Activated CD8-positive, alpha-beta memory T cell treated with anti-CD3 and anti-CD28 coated beads for 1 hour (primary cell): Measurements from ENCODE around the gene MRPL17.
A peak's percentile ranks its signal among the peaks of the same experiment; 100 is the strongest.

Experiments
- DNase-seq, 2 donors: peaks; one replicate each; pipeline ENCODE4 v3.0.0-alpha.2; 2020; ENCODE audit warnings: low read depth in 1 of 2; ENCODE audit errors: extremely low read depth in 1 of 2

MRPL17 gene

DNA sequence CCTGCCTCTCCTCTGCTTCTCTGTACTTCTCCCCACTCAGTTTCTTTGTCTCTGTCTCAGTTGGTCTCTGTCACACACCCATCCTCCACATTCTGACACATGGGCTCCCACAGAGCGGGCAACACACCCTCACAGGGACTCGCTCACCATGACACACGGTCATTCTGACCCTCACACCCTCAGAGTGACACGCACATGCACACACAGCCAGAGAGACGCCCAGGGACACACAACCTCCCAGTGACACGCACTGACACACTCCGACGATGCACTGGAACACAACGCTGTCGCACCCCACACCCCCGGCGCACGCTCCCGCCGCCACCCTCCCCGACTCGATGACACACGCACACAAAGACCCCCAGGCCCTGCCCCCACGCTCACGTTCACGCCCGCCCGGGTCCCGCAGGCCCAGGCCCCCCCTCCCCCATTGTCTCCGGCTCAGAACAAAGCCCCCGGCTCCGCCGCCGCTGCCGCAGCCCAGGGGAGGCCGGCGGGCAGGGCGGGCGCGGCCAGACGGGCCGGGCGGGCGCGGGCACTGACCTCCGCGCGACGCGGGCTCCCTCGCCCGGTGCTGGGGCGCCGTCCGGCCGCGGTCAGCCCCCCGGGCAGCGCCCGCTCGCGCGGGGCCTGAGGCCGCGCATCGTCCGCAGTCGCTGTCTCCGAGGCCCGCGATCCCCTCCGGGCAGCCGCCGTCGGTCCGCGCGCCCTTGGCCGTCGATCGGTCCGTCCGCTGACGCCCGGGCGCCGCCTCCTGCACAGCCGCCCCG lies 27.9 kb downstream of the MRPL17 start:
- peak in 1 of 2 donors; percentile 14 for DNase-seq

DNA sequence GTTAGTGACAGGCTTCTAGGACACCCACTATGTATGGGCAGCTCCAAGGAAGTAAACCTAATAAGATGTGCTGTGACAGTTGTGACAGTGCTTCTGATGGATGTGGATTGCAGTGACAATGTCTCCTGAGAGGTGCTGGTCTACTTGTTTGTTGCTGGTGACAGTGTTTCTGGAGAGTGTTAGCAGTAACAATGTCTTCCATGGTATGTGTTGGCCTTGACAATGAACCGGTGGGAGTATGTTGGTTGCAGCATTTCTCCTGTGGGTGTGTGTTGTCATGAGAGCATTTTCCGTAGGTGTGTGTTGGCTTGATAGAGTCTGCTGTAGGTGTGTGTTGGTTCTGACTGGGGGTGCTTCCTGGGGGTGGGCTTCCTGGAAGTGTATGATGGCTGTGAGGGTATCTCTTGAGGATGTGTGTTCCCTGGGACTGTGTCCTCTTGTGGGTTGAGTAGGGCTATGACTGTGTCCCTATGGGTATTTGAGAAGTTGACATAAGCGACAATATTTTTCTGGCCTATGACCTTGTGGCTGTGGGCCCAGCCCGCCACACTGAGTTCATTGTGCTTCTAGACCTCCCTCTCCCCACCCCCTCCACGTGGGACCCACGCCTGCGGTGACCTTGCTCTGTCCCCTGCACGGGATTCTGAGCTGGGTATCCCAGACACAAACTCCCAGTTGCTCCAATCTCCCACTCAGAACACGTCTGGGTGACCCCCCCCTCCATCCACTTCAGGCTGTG lies 28.7 kb downstream of the MRPL17 start:
- no peak for DNase-seq

GRCh38 chr11:6653656-6654055 lies 29.5 kb downstream of the MRPL17 start:
- no peak for DNase-seq

DNA sequence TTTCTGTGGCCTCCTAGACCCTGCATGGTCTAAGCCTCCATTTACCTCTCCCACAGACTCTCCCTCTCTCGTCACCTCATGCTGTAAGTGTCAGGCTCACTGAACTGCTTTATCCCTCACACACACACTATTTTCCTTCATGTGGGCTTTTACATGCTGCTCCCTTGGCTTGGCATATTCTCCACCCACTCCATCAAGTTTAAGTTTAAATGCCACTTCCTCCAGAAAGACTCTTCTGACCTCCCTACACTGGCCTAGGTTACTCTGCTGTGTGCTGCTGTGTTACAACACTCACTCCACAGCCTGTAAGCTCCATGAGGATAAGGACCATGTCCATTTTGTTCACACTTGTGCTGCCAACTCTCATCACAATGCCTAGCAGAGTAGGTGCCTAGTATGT lies 30.0 kb downstream of the MRPL17 start:
- DNase-seq = no peak

DNA sequence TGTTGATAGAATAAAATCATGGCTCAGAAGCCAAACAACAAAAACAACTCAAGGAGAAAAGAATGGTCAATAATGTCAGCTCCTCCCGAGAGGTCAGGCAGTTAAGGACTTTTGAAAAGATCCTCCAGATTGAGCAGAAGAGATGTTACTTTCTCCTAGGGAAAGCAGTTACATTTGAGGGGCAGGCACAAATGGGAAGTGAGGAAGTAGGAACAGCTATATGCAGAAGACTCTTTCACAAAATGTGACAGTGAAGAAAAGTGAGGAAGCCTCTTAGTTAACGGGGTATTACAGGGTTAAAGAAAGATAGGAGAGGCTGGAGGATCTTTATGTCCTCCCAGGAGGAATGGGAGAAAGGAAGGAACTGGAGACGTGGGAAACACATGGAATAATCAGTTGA lies 31.0 kb downstream of the MRPL17 start:
- DNase-seq = no peak

- DNase-seq = no peak
Measured at GRCh38 chr11:6650980-6651379, 32.2 kb downstream of the MRPL17 start.

DNA sequence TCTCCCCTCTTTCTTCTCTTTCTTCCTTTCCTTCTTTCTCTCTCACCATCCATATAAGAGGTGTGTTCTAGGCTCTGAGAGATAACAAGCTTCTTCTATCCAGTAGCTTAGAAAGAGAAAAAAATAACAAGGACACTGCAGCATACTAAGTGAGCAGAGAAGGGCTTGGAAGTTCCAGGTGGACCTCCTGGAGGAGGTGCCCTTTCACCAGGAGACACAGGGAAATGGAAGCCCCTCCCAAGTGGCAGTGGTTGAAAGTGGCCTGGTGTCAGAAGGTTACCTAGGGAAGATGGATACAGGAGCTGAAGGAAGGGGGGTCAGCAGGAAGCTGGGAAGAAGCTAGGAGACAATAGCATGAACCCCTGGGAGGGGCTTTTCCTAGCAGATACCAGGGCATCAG lies 33.0 kb downstream of the MRPL17 start:
- no peak for DNase-seq

DNA sequence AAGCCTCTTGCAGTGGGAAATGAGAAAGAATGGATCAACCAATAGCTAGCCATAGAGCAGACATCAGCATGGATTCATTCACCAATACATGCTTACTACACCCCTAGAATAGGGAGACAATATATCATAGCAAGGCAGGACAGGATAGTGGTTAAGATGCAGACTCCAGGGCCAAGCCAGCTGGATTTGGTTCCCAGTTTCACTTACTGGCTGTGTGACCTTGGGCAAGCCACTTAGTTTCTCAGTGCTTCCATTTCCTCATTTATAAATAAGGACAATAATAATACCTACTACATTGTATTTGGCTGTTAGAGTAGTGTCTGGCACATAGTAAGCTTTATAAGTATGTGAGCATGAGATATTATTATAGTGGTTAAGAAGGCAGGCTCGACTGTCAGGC lies 34.6 kb downstream of the MRPL17 start:
- DNase-seq = no peak

GRCh38 chr11:6647836-6648235 lies 35.3 kb downstream of the MRPL17 start:
- no peak for DNase-seq

GRCh38 chr11:6646918-6647679 lies 36.0 kb downstream of the MRPL17 start:
- no peak for DNase-seq

GRCh38 chr11:6646576-6646917 lies 36.6 kb downstream of the MRPL17 start:
- DNase-seq = no peak

DNA sequence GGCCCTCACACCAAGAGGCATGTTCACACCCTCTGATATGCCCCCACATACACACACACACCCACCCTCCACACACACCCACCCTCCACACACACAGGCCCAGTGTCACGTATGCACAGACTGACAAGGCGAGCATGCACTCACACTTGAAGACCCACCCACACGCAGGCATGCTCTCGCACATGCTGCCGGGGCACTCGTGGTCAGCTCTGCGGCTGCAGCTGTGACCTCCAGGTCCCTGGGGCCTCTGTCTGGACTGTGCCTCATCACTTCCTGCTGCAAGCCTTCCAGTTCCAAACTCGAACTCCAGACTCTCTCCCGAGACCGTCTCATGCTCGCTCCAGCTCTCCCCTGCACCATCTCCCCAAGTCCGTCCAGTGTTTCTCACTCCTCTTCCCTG lies 37.1 kb downstream of the MRPL17 start:
- DNase-seq = no peak

- no peak for DNase-seq
Measured at GRCh38 chr11:6642957-6643356, 40.2 kb downstream of the MRPL17 start.

DNA sequence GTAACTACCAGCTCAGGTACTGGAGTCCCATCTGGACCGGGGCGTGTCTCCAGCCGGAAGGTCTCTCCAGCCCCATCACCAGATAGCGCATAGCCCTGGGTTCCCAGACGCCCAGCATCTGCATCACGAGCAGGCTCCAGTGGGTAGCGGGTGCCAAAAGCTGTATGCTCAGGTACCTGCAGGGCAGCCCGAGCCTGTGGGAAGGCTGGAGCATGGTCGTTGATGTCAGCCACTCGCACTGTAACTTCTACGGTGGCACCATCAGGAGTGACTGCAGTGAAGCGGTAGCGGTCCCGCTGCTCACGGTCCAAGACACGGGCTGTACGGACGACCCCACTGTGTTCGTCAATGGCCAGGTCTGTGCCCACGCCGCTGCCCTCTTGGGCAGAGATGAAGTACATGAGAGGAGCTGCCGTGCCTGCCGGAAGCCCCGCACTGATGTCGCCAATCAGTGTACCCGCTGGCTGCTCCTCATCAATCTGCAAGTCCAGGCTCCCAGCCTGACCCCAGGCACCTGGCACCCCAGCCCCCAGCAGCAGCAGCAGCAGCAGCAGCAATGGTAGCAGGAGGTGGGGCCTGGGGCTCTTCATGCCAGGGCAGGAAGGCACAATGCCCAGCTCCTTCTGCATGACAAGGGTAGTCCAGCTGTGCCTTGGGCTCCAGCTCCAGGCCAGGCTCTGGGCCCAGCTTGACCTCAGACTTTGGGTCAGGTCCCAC lies 42.0 kb downstream of the MRPL17 start:
- DNase-seq = no peak

DNA sequence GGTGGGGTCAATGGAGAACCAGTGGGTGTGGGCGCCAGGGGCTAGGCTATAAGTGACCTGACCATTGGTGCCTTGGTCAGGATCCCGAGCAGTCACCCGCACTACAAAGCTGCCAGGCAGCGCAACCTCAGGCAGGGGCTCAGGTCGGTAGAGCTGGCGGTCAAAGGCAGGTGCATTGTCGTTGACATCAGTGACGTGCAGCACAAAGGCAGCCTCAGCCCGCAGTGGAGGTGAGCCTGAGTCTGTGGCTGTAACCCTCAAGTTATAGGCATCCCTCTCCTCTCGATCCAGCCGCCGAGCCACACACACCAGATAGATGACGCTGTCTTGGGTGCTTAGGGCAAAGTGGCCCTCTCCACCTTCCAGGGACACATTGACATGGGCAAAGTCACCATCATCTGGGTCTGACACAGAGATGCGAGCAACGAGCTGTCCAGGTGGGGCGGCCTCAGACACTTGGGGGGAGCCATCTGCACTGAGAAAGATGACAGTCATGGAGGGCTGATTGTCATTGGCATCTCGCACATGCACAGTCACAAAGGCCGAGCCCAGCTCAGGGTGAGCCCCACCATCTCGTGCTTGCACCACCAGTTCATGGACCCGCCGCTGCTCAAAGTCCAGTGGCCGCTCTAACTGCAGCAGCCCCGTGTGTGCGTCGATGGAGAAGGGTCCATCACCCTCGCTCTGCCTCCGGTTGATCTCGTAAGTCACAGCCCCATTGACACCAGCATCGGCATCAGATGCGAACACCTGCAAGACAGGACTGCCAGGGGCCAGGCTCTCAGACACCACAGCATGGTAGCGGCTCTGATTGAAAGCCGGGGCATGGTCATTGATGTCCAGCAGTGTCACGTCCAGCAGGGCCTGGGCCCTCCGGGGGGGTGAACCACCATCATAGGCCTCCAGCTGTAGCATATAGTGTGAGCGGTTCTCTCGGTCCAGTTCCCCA lies 42.8 kb downstream of the MRPL17 start:
- DNase-seq = no peak

- DNase-seq = no peak
Measured at GRCh38 chr11:6638429-6638828, 44.7 kb downstream of the MRPL17 start.

GRCh38 chr11:6637871-6638270 lies 45.3 kb downstream of the MRPL17 start:
- no peak for DNase-seq

- DNase-seq = no peak
Measured at GRCh38 chr11:6636480-6636879, 46.7 kb downstream of the MRPL17 start.

DNA sequence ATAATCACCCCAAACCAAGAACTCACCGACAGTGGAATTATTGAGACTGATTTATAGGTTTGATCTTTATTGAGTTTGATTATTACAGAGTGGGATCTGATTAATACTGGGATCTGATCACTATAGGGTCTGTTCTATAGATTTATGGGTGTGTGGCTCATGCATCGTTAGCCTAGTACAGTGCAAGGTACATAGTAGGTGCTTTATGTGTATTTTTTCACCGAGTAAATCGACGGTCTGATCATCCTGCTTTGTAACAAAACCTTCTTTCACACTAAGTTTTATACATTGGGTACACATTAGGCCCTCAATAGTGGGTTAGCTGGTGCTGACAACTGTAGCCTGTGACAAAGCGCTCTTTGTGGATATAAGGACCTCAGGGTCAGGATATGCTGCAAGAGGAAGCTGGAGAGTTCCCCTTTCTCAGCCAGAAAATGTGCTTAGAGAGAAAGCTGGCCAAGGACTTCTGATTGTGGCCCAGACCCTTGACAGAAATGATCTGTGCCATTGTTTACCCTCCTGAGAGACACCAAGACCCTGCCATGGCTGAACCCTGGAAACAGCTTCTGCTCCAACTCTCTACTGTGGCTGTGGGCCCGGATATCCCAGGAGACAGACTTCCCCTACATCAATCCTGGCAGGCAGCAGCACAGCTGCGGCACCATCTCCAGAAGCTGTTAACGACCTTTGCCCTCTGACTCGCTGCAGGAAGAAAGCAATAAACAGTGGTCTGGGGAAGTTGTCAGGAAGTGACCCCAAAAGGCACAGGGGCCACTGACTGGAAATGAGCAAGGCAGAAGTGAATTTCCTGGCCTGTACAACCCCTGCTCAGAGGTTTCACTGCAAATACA lies 47.8 kb downstream of the MRPL17 start:
- no peak for DNase-seq
